HG03575 (cell line): Measurements from ENCODE around the gene ATP5PD.

Experiments
- ATAC-seq: cut with Tn5 transposase; IDR thresholded peaks from one replicate; pipeline ENCODE4 v1.9.1; 2021; ENCODE audit not compliant: unreplicated experiment, insufficient number of reproducible peaks, low FRiP score; ENCODE audit errors: extremely low read depth

The ATP5PD gene

DNA sequence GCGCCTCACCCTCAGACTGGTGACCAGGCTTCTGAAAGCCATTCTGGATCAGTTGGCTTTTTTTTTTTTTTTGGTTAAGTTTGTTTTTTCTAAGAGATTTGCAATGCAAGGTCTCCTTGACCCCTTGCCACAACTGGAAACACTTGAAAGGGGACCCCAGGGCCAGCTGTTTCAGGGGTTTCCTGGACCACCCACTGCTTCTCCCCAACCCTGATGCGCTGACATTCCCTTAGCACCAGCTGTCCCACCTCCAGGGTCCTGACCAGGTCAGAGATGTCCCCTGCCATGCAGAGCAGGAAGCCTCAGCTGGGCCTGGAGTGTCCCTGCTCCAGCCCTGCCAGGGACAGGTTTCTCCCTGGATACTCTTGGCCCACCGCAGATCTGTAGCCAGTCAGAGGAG is 42.4 kb downstream of the ATP5PD start:
- ATAC-seq: no peak

- ATAC-seq: no peak
Observed at GRCh38 chr17:75003957-75004355, 42.8 kb downstream of the ATP5PD start.

DNA sequence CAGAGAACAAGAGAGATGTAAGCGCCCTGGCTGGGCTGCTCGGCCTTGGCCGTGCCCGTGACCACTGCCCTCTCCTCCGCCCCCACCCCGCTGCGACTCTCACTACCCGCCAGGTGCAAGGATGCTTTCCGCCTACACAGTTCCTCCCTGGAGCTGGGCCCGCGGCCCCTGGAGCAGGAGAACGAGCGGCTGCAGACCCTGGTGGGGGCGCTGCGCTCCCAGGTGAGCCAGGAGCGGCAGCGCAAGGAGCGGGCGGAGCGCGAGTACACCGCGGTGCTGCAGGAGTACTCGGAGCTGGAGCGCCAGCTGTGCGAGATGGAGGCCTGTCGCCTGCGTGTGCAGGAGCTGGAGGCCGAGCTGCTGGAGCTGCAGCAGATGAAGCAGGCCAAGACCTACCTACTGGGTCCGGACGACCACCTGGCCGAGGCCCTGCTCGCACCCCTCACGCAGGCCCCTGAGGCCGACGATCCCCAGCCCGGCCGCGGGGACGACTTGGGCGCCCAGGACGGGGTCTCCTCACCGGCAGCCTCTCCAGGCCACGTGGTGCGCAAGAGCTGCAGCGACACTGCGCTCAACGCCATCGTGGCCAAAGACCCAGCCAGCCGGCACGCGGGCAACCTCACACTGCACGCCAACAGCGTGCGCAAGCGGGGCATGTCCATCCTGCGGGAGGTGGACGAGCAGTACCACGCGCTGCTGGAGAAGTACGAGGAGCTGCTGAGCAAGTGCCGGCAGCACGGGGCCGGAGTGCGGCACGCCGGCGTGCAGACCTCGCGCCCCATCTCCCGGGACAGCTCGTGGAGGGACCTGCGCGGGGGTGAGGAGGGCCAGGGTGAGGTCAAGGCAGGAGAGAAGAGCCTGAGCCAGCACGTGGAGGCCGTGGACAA is 43.5 kb downstream of the ATP5PD start:
- no peak for ATAC-seq

GRCh38 chr17:75001915-75002843 is 44.6 kb downstream of the ATP5PD start:
- no peak for ATAC-seq

GRCh38 chr17:74999523-74999922 is 47.2 kb downstream of the ATP5PD start:
- ATAC-seq: no peak

GRCh38 chr17:74998783-74999182 is 48.0 kb downstream of the ATP5PD start:
- ATAC-seq: no peak

- ATAC-seq: no peak
Observed at GRCh38 chr17:74995847-74996246, 50.9 kb downstream of the ATP5PD start.

DNA sequence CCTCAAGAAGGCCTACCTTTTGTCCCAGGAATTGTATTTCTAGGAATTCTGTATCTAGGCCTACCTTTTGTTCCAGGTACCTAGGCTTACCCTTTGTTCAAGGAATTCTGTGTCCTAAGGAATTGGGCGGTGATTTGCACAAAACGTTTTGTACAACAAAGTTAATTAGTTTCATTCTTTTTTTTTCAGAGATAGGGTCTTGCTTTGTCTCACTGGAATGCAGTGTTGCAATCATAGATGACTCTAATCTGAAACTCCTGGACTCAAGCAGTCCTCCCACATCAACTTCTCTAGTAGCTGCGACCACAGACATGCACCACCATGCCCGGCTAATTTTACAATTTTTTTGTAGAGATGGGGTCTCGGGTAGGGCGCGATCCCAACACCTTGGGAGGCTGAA is 52.3 kb downstream of the ATP5PD start:
- ATAC-seq: no peak

DNA sequence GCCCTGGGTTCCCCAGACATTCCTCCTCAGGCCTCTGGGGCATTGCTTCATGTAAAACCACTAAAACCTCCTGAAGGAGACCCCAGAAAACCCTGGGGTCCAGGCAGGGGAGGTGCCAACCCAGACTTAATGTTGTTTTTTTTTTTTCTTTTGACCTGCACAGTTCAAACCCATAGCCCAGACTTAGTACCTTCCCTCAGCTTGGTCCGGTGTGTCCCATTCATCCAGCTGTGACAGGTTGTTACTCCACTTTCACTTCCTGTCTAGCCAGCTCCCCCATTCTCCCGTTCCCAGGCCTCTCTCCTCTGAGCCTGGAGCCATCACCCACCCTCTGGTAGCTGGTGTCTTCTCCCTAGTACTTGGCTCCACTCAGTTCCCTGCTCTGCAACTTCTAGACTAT is 54.5 kb downstream of the ATP5PD start:
- ATAC-seq: no peak

GRCh38 chr17:74990581-74991105 is 56.1 kb downstream of the ATP5PD start:
- ATAC-seq: no peak
